ENCODE data around the gene SIAE.

DNA sequence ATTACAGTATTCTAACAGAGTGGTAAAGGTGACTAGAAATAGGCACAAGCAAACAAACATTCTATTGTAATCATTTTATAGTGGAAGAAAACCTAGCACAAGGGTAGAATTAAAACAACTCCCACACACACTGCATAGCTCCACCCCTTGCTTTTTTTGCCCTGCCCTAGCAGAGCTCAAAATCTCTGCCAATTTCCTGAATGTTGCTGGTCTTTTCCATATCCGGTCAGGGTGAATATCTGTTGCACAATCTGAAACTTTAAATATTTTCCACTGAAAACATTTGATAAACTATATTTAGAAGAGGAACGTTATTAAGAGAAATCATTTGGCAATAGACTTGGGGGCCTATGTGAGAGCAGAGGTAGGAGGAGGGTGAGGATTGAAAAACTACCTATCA is 2.8 kb upstream of the SIAE start:
- TF ChIP-seq POLR2AphosphoS5 (IDR thresholded peaks at IDR 0.05; ENCODE audit: low read depth, low read length) (no peak), POU2F2 (IDR thresholded peaks at IDR 0.05; ENCODE audit: low read depth, low read length) (no peak), POLR2A (IDR thresholded peaks at IDR 0.05; ENCODE audit: low read depth, low read length) (no peak), TAF1 (IDR thresholded peaks at IDR 0.05; ENCODE audit: low read depth, low read length) (no peak)

All from GM12891 (cell line).